Activated CD4-positive, alpha-beta T cell treated with anti-CD3 and anti-CD28 coated beads, Interleukin-2, amount 50 U/mL, for 16 hours (primary cell): ENCODE results near the gene FBH1.
A peak's percentile ranks its signal among the peaks of the same experiment; 100 is the strongest.
"Not testable (repeated sequence)": the region's sequence is repeated elsewhere in the genome, so short reads cannot be mapped to it uniquely, and the experiment has no call there.

Experiments
- DNase-seq: peaks from one replicate; pipeline ENCODE4 v3.0.0-alpha.2; 2020

The FBH1 gene

GRCh38 chr10:5889624-5890451, at the start of gene FBH1, which contains the start of gene ANKRD16:
FBH1 (plus strand) TSS chr10:5890243; CDS start chr10:5890346, 103 bp downstream.
ANKRD16 (minus strand) TSS chr10:5889893; CDS start chr10:5889354, 539 bp downstream.
- DNase-seq = peak; percentile 98

- no peak for DNase-seq
Measured at GRCh38 chr10:5840314-5841307, 49.4 kb upstream of the FBH1 start.

- DNase-seq = no peak
Measured at GRCh38 chr10:5841965-5842364, 48.1 kb upstream of the FBH1 start.

GRCh38 chr10:5843686-5844344, 46.2 kb upstream of the FBH1 start:
- peak; percentile 7 for DNase-seq

- no peak for DNase-seq
Measured at GRCh38 chr10:5844345-5845055, 45.5 kb upstream of the FBH1 start.

GRCh38 chr10:5846667-5847066, 43.4 kb upstream of the FBH1 start:
- not testable (repeated sequence) for DNase-seq

- DNase-seq = no peak
Measured at GRCh38 chr10:5854131-5854475, 35.9 kb upstream of the FBH1 start.

- DNase-seq = no peak
Measured at GRCh38 chr10:5855979-5856700, 33.9 kb upstream of the FBH1 start.

- DNase-seq = no peak
Measured at GRCh38 chr10:5856701-5857004, 33.4 kb upstream of the FBH1 start.

- DNase-seq = no peak
Measured at GRCh38 chr10:5858811-5859210, 31.2 kb upstream of the FBH1 start.

- DNase-seq = no peak
Measured at GRCh38 chr10:5860066-5860465, 30.0 kb upstream of the FBH1 start.

- DNase-seq = no peak
Measured at GRCh38 chr10:5862360-5862961, 27.6 kb upstream of the FBH1 start.

- not testable (repeated sequence) for DNase-seq
Measured at GRCh38 chr10:5862981-5863685, 26.9 kb upstream of the FBH1 start.

- not testable (repeated sequence) for DNase-seq
Measured at GRCh38 chr10:5866451-5867081, 23.5 kb upstream of the FBH1 start.

GRCh38 chr10:5867091-5867615, 22.9 kb upstream of the FBH1 start:
- DNase-seq = not testable (repeated sequence)

GRCh38 chr10:5868383-5868782, 21.7 kb upstream of the FBH1 start:
- DNase-seq = not testable (repeated sequence)

GRCh38 chr10:5869156-5869555, 20.9 kb upstream of the FBH1 start:
- no peak for DNase-seq

- DNase-seq = no peak
Measured at GRCh38 chr10:5871596-5871995, 18.4 kb upstream of the FBH1 start.

- DNase-seq = peak; percentile 73
Measured at GRCh38 chr10:5873515-5873995, 16.5 kb upstream of the FBH1 start.
